ENCODE measurements around the gene ST7L.
"Not testable (repeated sequence)": the region's sequence is repeated elsewhere in the genome, so short reads cannot be mapped to it uniquely, and the experiment has no call there.

Gene ST7L, protein sequence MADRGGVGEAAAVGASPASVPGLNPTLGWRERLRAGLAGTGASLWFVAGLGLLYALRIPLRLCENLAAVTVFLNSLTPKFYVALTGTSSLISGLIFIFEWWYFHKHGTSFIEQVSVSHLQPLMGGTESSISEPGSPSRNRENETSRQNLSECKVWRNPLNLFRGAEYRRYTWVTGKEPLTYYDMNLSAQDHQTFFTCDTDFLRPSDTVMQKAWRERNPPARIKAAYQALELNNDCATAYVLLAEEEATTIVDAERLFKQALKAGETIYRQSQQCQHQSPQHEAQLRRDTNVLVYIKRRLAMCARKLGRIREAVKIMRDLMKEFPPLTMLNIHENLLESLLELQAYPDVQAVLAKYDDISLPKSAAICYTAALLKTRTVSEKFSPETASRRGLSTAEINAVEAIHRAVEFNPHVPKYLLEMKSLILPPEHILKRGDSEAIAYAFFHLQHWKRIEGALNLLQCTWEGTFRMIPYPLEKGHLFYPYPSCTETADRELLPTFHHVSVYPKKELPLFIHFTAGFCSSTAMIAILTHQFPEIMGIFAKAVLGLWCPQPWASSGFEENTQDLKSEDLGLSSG

DNA sequence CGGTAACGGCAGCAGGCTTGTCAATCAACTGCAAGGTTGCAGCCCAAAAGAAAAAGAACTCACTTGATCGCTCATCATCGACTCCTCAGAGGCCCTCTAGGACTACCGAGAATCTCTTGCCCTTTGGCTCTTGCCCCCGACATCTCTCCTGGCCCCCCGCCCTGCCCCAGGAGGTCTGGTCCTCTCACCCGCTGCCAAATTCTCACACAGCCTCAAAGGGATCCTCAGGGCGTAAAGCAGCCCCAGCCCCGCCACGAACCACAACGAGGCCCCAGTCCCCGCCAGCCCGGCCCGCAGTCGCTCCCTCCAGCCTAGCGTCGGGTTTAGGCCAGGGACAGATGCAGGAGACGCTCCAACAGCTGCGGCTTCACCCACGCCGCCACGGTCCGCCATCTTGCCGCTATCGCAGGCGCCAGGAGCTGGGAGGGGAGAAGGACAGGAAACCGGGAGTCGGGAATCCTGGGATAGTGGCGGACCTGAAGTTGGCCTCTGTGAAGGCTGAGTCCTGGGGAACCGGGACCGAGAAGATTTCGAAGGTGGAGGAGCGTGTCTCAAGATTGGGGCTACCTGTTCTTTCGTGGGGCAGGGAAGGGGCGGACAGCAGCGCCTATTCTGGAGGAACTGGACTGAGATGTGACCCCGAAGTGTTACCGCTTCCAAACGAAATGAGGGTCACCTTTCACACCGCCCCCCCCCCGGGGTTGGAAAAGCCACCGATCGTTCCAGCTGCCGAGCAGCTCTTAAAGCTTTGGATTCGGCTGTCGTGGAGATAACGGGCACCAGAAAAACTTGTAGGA lies at the start of gene ST7L:
Gene ST7L, minus strand, starts transcription at position 421 of the 797 bp plus-strand sequence. Its CDS starts 28 bp downstream, at position 393.
- TF ChIP-seq, protein P1, sequence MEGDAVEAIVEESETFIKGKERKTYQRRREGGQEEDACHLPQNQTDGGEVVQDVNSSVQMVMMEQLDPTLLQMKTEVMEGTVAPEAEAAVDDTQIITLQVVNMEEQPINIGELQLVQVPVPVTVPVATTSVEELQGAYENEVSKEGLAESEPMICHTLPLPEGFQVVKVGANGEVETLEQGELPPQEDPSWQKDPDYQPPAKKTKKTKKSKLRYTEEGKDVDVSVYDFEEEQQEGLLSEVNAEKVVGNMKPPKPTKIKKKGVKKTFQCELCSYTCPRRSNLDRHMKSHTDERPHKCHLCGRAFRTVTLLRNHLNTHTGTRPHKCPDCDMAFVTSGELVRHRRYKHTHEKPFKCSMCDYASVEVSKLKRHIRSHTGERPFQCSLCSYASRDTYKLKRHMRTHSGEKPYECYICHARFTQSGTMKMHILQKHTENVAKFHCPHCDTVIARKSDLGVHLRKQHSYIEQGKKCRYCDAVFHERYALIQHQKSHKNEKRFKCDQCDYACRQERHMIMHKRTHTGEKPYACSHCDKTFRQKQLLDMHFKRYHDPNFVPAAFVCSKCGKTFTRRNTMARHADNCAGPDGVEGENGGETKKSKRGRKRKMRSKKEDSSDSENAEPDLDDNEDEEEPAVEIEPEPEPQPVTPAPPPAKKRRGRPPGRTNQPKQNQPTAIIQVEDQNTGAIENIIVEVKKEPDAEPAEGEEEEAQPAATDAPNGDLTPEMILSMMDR (IDR thresholded peaks at IDR 0.05; ENCODE audit: low read depth, low read length): no peak
- in situ Hi-C loops (cut with HindIII; ENCODE audit: low sequenced_read_pairs): no loop called here
- DNase-seq (ENCODE audit: low read depth, low spot score): peak; percentile 74
- H3K4me3 ChIP-seq (ENCODE audit: low read depth, low read length): peak within 1 kb of the TSS; percentile 97

DNA sequence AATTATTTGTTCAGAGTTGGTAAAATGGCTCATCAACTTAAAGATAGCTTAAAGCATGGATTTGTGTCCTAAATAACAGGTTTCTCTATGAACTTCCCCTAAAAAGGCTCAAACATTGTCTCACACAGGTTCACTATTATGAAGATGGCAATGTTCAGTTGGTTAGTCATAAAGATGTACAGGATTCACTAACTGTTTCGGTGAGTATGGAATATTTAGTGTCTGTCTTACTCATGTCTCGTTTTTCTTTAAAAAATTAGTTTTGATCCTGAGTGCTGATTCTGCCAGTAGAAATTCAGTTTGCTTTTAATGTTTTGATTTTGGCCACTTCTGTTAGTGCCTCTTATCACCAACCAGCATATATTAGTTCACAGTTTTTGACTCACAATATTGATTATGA lies 48.0 kb upstream of the ST7L start:
- TF ChIP-seq, protein P1 (IDR thresholded peaks at IDR 0.05; ENCODE audit: low read depth, low read length): no peak
- in situ Hi-C loops (cut with HindIII; ENCODE audit: low sequenced_read_pairs): no loop called here
- H3K4me3 ChIP-seq (ENCODE audit: low read depth, low read length): no peak overlapping the region
- no peak for DNase-seq (ENCODE audit: low read depth, low spot score)

DNA sequence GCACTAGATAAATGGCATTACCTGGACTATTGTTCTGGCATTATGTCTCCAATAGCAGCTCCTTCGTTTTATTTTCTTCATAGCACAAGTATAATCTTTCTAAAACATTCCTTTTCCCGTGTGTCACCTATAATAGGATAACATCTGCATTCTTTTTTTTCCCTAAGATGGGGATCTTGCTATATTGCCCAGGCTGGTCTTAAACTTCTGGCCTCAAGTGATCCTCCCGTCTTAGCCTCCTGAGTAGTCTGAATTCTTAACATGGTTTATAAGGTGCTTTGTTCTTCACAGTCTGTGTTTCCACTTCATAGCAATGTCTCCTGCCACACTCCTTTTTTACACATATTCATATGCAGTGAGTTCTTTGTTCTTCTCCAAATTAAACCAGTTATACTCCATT lies 46.9 kb upstream of the ST7L start:
- no peak overlapping the region for H3K4me3 ChIP-seq (ENCODE audit: low read depth, low read length)
- TF ChIP-seq, protein P1 (IDR thresholded peaks at IDR 0.05; ENCODE audit: low read depth, low read length): no peak
- no peak for DNase-seq (ENCODE audit: low read depth, low spot score)
- in situ Hi-C loops (cut with HindIII; ENCODE audit: low sequenced_read_pairs): no loop called here

DNA sequence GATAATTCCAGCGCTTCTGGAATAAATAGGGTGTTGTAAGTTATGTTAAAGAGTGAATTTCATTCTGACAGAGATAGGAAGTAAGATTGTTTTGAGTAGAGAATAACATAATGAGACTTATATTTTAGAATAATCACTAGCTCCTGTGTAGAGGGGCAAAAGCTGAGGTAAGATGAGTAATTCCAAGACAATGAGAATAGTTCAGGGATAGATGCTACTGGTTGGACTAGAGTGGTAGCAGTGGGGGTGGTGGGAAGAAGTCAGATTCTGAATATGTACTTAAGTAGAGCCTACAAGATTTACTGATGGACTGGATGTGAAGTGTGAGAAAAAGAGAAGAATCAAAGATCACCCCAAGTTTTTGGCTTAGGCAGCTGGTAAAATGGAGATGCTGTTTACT lies 32.3 kb upstream of the ST7L start:
- H3K4me3 ChIP-seq (ENCODE audit: low read depth, low read length): no peak overlapping the region
- in situ Hi-C loops (cut with HindIII; ENCODE audit: low sequenced_read_pairs): no loop called here
- no peak for DNase-seq (ENCODE audit: low read depth, low spot score)
- TF ChIP-seq, protein P1 (IDR thresholded peaks at IDR 0.05; ENCODE audit: low read depth, low read length): no peak

DNA sequence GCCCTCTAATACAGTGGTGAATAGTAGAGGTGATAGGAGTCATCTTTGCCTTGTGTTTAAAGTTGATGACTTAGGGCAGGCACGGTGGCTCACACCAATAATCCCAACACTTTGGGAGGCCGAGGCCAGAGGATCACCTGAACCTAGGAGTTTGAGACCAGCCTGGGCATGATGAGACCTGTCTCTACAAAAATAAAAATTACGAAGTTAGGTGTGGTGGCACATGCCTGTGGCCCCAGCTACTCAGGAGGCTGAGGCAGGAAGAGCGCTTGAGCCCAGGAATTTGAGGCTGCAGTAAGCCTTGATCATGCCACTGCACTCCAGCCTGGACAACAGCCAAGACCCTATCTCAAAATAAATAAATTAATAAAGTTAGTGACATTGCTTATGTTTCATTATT lies 27.3 kb upstream of the ST7L start:
- no peak for DNase-seq (ENCODE audit: low read depth, low spot score)
- no peak overlapping the region for H3K4me3 ChIP-seq (ENCODE audit: low read depth, low read length)
- TF ChIP-seq, protein P1 (IDR thresholded peaks at IDR 0.05; ENCODE audit: low read depth, low read length): no peak
- in situ Hi-C loops (cut with HindIII; ENCODE audit: low sequenced_read_pairs): no loop called here

DNA sequence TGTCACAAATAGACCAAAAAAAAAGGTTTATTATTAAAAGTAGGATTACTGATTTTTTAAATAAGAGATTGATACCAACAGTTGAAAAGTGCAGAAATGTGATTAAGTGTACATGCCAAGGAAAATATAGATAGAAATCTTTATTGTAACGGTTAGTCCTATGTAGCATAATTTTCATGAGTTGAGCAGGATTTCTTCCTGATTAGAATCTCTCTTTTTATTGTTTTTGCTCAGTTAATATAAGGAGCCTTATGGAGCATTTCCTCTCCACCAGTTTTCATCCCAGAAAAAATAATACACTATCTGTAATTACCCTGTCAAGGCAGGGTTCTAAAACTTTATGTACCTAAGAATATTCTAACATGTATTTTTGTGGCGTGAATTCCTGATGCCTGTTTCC lies 24.1 kb upstream of the ST7L start:
- TF ChIP-seq, protein P1 (IDR thresholded peaks at IDR 0.05; ENCODE audit: low read depth, low read length): no peak
- no peak overlapping the region for H3K4me3 ChIP-seq (ENCODE audit: low read depth, low read length)
- DNase-seq (ENCODE audit: low read depth, low spot score): no peak
- in situ Hi-C loops (cut with HindIII; ENCODE audit: low sequenced_read_pairs): no loop called here

DNA sequence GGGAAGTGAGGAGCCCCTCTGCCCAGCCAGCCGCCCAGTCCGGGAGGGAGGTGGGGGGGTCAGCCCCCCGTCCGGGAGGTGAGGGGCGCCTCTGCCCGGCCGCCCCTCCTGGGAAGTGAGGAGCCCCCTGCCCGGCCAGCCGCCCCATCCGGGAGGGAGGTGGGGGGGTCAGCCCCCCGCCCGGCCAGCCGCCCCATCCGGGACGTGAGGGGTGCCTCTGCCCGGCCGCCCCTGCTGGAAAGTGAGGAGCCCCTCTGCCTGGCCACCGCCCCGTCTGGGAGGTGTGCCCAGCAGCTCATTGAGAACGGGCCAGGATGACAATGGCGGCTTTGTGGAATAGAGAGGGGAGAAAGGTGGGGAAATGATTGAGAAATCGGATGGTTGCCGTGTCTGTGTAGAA lies 21.5 kb upstream of the ST7L start:
- in situ Hi-C loops (cut with HindIII; ENCODE audit: low sequenced_read_pairs); H3K4me3 ChIP-seq (ENCODE audit: low read depth, low read length); DNase-seq (ENCODE audit: low read depth, low spot score): not testable (repeated sequence)
